HepG2 (cell line): ENCODE measurements around the gene CLCN1. TPM values are rescaled to one million over a fixed set of nuclear protein-coding genes. Genes with fewer than 3 reads are reported as not detected.

Experiments used
- AKAP8 ChIP-seq: sonication (generic); formaldehyde crosslinking; IDR thresholded peaks from 2 replicates; pipeline ENCODE4 v1.5.1; 2020; ENCODE audit warnings: mild to moderate bottlenecking, missing genetic modification reagents
- ARID4A ChIP-seq: sonication (generic); formaldehyde crosslinking; IDR thresholded peaks from 2 replicates; pipeline ENCODE4 v1.5.0; 2020; ENCODE audit warnings: mild to moderate bottlenecking, missing genetic modification reagents, borderline replicate concordance
- DRAP1 ChIP-seq: IDR thresholded peaks from 2 replicates; pipeline ENCODE4 v1.6.1; 2016; ENCODE audit warnings: missing genetic modification reagents, missing compliant biosample characterization
- ELF3 ChIP-seq: IDR thresholded peaks from 2 replicates; pipeline ENCODE4 v1.6.1; 2016; ENCODE audit warnings: missing genetic modification reagents, missing compliant biosample characterization
- ERF ChIP-seq: IDR thresholded peaks from 2 replicates; pipeline ENCODE4 v1.6.1; 2018; ENCODE audit warnings: missing biosample characterization, missing genetic modification reagents
- REPIN1 ChIP-seq: sonication (generic); formaldehyde crosslinking; IDR thresholded peaks from 2 replicates; pipeline ENCODE4 v1.8.0; 2022; ENCODE audit warnings: missing genetic modification reagents, low read depth, mild to moderate bottlenecking, borderline replicate concordance
- REXO4 ChIP-seq: sonication (generic); formaldehyde crosslinking; IDR thresholded peaks from 2 replicates; pipeline ENCODE4 v1.8.0; 2022; ENCODE audit warnings: missing genetic modification reagents, mild to moderate bottlenecking, borderline replicate concordance
- RFXANK ChIP-seq: IDR thresholded peaks from 2 replicates; pipeline ENCODE4 v1.6.1; 2016
- ZNF121 ChIP-seq: sonication (generic); formaldehyde crosslinking; IDR thresholded peaks from 2 replicates; pipeline ENCODE4 v1.5.0; 2020; ENCODE audit warnings: mild to moderate bottlenecking, missing genetic modification reagents
- ZNF282 ChIP-seq: fragments of 450-650 bp; IDR thresholded peaks from 2 replicates; pipeline ENCODE4 v1.6.1; 2018; ENCODE audit not compliant: partially characterized antibody
- ZNF331 ChIP-seq: sonication (generic); formaldehyde crosslinking; IDR thresholded peaks from 2 replicates; pipeline ENCODE4 v1.4.0; 2020; ENCODE audit warnings: missing genetic modification reagents
- ZNF350 ChIP-seq: sonication (generic); formaldehyde crosslinking; IDR thresholded peaks from 2 replicates; pipeline ENCODE4 v1.4.0; 2020; ENCODE audit warnings: mild to moderate bottlenecking, low read depth, missing genetic modification reagents, borderline replicate concordance
- ZNF552 ChIP-seq: sonication (generic); formaldehyde crosslinking; IDR thresholded peaks from 2 replicates; pipeline ENCODE4 v1.9.0; 2022; ENCODE audit warnings: missing genetic modification reagents, mild to moderate bottlenecking, borderline replicate concordance
- polyA plus RNA-seq, 8 experiments: library from polyadenylated mRNA; depleted of rRNA in 3 of 8; stranded (reverse) in 7 of 8; unstranded in 1 of 8; fragments of >200 nt; fragmentation: Illumina TruSeq in 4 of 8; extraction: Trizol in 4 of 8; gene quantifications; 2 replicates each; pipeline versions ENCODE4 v1.2.1 to v1.2.3, GENCODE V29; 2011 to 2016; ENCODE audit warnings: low read depth in 4 of 8, missing spikeins in 1 of 8, mixed read lengths in 1 of 8; ENCODE audit not compliant: insufficient read depth in 1 of 8
- total RNA-seq, 5 experiments: library from RNA; depleted of rRNA; stranded (reverse); fragments of >200 nt; fragmentation: Illumina TruSeq; extraction: Trizol; gene quantifications; 2 replicates each; pipeline ENCODE4 v1.2.3, GENCODE V29; 2016; ENCODE audit warnings: low read depth in 1 of 5
- TF ChIP-seq, protein P1 (sequence below): sonication (generic); formaldehyde crosslinking; IDR thresholded peaks from 2 replicates; pipeline ENCODE4 v1.4.0; 2020; ENCODE audit warnings: mild to moderate bottlenecking, missing genetic modification reagents, borderline replicate concordance
- TF ChIP-seq, protein P2 (sequence below), 2 experiments: IDR thresholded peaks; 2 replicates each; pipeline ENCODE4 v1.6.1; 2011 to 2012; ENCODE audit warnings: low read length in 2 of 2, borderline replicate concordance in 1 of 2, low read depth in 1 of 2, mild to moderate bottlenecking in 1 of 2, moderate library complexity in 1 of 2

Gene CLCN1
- total and polyA plus RNA-seq, 2 of the 13 experiments (the other 11 are each of a cell fraction or from before 2014, with no cell fraction given): 0.01 TPM; not detected in 1

DNA sequence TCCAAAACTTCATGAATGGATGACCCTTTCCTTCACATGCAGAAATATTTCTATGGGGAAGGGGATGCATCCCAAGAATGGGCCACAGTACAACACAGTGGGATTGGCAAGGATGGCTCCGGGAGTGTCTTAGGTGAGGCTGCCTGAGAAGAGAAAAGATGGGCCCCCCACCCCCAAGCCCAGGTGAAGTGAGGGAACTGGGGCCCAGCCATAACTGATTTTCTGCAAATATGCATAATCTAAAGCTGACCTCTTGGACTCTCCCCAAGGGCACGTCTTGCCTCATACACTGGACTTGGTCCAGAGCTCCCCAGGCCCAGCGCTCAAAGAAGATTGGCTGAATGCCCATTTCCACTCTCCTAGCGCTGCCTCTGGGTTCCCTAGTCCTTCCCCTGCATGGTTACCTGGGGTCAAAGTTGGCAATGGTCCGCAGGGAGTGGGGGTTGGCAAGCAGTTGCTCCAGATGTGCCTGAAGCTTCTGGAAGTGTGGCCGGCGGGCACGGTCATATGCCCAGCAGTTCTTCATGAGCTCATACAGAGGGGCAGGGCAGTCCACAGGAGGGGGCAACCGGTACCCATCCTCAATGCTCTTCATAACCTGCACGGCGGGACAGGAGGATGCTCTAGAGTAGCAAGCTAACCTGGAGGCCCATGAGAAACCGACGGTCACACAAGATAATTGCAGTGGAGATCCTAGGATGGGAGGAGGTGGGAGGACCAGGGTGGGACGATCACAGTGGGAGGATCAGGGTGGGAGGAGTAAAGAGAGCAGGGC is 77.5 kb downstream of the CLCN1 start (continued):
- TF ChIP-seq, protein P1, sequence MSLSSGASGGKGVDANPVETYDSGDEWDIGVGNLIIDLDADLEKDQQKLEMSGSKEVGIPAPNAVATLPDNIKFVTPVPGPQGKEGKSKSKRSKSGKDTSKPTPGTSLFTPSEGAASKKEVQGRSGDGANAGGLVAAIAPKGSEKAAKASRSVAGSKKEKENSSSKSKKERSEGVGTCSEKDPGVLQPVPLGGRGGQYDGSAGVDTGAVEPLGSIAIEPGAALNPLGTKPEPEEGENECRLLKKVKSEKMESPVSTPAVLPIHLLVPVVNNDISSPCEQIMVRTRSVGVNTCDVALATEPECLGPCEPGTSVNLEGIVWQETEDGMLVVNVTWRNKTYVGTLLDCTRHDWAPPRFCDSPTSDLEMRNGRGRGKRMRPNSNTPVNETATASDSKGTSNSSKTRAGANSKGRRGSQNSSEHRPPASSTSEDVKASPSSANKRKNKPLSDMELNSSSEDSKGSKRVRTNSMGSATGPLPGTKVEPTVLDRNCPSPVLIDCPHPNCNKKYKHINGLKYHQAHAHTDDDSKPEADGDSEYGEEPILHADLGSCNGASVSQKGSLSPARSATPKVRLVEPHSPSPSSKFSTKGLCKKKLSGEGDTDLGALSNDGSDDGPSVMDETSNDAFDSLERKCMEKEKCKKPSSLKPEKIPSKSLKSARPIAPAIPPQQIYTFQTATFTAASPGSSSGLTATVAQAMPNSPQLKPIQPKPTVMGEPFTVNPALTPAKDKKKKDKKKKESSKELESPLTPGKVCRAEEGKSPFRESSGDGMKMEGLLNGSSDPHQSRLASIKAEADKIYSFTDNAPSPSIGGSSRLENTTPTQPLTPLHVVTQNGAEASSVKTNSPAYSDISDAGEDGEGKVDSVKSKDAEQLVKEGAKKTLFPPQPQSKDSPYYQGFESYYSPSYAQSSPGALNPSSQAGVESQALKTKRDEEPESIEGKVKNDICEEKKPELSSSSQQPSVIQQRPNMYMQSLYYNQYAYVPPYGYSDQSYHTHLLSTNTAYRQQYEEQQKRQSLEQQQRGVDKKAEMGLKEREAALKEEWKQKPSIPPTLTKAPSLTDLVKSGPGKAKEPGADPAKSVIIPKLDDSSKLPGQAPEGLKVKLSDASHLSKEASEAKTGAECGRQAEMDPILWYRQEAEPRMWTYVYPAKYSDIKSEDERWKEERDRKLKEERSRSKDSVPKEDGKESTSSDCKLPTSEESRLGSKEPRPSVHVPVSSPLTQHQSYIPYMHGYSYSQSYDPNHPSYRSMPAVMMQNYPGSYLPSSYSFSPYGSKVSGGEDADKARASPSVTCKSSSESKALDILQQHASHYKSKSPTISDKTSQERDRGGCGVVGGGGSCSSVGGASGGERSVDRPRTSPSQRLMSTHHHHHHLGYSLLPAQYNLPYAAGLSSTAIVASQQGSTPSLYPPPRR (CRISPR knock-in tag): peak; percentile 86
- TF ChIP-seq REPIN1 (CRISPR knock-in tag) (peak; percentile 74; the same call in 1 of the 2 replicates), ZNF121 (no peak), ARID4A (CRISPR knock-in tag) (peak; percentile 58; the same call in 1 of the 2 replicates), ZNF350 (peak; percentile 47; the same call in 1 of the 2 replicates), ZNF282 (no peak), ERF (CRISPR knock-in tag) (peak; percentile 45; the same call in 1 of the 2 replicates), ZNF552 (CRISPR knock-in tag) (no peak), ELF3 (CRISPR knock-in tag) (peak; percentile 65; the same call in 1 of the 2 replicates), REXO4 (CRISPR knock-in tag) (no peak), RFXANK (CRISPR knock-in tag) (0 out of 2 replicates have a peak, but pooled peaks have one; percentile 41), AKAP8 (CRISPR knock-in tag) (peak; percentile 65; the same call in 1 of the 2 replicates), DRAP1 (peak; percentile 33; the same call in 1 of the 2 replicates), ZNF331 (peak; percentile 83)
- TF ChIP-seq, protein P2, sequence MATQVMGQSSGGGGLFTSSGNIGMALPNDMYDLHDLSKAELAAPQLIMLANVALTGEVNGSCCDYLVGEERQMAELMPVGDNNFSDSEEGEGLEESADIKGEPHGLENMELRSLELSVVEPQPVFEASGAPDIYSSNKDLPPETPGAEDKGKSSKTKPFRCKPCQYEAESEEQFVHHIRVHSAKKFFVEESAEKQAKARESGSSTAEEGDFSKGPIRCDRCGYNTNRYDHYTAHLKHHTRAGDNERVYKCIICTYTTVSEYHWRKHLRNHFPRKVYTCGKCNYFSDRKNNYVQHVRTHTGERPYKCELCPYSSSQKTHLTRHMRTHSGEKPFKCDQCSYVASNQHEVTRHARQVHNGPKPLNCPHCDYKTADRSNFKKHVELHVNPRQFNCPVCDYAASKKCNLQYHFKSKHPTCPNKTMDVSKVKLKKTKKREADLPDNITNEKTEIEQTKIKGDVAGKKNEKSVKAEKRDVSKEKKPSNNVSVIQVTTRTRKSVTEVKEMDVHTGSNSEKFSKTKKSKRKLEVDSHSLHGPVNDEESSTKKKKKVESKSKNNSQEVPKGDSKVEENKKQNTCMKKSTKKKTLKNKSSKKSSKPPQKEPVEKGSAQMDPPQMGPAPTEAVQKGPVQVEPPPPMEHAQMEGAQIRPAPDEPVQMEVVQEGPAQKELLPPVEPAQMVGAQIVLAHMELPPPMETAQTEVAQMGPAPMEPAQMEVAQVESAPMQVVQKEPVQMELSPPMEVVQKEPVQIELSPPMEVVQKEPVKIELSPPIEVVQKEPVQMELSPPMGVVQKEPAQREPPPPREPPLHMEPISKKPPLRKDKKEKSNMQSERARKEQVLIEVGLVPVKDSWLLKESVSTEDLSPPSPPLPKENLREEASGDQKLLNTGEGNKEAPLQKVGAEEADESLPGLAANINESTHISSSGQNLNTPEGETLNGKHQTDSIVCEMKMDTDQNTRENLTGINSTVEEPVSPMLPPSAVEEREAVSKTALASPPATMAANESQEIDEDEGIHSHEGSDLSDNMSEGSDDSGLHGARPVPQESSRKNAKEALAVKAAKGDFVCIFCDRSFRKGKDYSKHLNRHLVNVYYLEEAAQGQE (IDR thresholded peaks at IDR 0.05; ENCODE audit: borderline replicate concordance in 1 of 2, low read depth in 1 of 2, low read length in 2 of 2): peak in 1 of 2 experiments; percentile 36; a peak in 1 of 4 replicates
